Pulmonary artery endothelial cell (primary cell): Measurements from ENCODE around the gene CHODL. TPM values are rescaled to one million over a fixed set of nuclear protein-coding genes. Genes with fewer than 3 reads are reported as not detected.

Experiments used
- DNase-seq: peaks from one replicate; pipeline ENCODE4 v3.0.0-alpha.2; 2011; ENCODE audit warnings: low read depth, low spot score
- total RNA-seq: library from RNA; depleted of rRNA; stranded (reverse); fragments of >200 nt; gene quantifications from 2 replicates; pipeline ENCODE4 v1.2.3, GENCODE V29; 2014

The CHODL gene, protein sequence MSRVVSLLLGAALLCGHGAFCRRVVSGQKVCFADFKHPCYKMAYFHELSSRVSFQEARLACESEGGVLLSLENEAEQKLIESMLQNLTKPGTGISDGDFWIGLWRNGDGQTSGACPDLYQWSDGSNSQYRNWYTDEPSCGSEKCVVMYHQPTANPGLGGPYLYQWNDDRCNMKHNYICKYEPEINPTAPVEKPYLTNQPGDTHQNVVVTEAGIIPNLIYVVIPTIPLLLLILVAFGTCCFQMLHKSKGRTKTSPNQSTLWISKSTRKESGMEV
- total RNA-seq, result 0.07 TPM in 1 of 2 replicates, not detected in the other

DNA sequence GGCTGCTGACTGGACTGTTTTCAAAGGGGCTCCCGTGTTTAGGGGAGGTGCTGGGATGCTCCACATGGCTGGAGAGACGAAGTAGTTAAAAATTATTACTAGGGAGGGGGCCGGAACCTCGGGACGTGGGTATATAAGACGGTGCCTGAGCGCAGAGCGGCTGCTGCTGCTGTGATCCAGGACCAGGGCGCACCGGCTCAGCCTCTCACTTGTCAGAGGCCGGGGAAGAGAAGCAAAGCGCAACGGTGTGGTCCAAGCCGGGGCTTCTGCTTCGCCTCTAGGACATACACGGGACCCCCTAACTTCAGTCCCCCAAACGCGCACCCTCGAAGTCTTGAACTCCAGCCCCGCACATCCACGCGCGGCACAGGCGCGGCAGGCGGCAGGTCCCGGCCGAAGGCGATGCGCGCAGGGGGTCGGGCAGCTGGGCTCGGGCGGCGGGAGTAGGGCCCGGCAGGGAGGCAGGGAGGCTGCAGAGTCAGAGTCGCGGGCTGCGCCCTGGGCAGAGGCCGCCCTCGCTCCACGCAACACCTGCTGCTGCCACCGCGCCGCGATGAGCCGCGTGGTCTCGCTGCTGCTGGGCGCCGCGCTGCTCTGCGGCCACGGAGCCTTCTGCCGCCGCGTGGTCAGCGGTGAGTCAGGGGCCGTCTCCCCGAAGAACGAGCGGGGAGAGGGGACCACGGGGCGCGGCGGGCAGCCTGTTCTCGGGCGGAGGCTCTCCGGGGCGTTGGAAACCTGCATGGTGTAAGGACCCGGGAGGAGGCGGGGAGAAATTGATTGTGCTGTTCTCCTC lies at the start of gene CHODL:
Gene CHODL (plus strand): TSS at position 163 of the 793 bp plus-strand sequence. CDS start 391 bp downstream, at position 554.
- no peak for DNase-seq

DNA sequence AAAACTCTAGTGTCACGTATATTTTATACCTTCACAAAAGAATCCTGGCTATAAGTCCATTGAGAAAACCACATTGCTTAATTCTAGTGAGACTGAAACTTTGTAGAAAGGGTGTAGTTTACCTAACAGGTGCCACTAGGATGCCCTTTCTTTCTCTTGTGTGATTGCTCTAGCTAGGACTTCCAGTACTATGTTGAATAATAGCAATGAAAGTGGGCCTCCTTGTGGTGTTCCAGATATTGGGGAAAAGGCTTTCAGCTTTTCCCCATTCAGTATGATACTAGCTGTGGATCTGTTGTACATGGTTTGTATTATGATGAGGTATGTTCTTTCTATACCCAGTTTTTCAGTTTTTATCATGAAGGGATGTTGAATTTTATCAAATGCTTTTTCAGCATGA lies 39.7 kb upstream of the CHODL start:
- DNase-seq, result no peak

DNA sequence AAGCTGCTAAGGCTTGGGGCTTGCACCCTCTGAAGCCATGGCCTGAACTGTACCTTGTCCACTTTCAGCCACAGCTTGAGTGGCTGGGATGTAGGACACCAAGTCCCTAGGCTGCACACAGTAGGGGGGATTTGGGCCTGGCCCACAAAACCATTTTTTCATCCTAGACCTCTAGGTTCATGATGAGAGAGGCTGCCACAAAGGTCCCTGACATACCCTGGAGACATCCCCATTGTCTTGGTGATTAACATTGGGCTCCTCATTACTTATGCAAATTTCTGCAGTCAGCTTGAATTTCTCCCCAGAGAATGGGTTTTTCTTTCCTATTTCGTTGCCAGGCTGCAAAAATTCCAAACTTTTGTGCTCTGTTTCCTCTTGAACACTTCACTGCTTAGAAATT lies 26.3 kb upstream of the CHODL start:
- DNase-seq, result no peak

DNA sequence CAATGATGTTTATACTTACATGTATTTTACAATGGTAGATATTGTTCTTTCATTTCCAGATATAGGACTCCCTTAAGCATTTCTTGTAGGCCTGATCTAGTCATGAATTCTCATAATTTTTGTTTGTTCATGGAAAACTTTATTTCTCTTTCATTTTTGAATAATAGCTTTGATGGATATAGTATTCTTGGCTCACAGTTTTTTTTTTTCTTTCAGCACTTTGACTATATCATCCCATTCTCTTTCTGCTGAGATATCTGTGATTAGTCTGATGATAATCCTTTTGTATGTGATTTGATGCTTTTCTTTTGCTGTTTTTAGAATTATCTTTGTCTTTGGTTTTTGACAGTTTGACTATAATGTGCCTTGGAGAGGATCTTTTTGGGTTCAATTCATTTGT lies 24.1 kb upstream of the CHODL start:
- DNase-seq, result no peak

DNA sequence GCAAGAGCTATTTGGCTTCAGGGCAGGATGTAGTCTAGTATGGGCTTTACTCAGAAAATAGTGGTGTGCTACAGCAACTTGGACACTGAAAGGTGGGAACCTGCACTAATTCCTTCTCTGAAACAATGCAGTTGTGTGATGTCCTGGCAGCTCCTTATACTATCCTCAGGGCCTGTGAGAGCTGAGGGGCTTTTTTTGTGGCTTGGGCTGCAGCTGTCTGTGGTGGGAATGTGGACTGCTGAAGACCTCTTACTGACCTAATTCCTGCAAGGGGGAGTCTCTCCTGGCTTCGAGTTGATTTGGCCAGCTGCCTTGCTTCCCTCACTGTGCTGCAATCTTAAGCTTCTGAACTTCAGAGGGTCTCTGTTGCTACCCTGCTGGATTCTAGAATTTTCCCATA lies 22.3 kb upstream of the CHODL start:
- no peak for DNase-seq

DNA sequence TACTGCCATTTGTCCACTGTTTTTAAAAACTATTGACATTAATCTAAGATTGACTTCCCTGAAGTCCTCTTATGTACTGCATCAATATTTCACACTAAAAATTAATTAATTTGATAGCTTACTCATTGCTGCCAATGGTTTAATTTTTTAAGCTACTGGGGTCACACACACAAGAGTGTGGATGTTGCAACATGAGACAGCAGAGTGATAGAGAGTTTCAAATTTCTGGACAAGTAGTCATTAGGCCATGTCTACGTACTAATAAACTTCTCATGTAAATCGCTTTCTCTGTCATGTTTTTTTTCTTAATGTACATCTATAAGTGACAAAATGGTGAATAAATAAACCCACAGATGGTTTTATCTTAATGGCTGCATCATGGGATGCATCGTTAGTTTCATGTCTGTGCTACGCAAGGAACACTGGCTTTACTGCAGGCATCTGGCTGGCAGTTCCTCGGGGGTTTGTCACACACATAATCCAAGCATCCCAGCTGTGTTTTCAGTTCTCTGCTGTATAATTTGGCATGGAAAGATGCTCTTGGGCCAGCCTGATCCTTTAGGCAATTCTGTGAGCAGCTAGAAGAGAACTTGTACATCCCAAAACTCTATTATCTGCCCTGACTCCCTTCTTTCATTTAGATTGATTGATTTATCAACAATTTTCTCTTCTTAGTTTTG lies 16.4 kb upstream of the CHODL start:
- no peak for DNase-seq

DNA sequence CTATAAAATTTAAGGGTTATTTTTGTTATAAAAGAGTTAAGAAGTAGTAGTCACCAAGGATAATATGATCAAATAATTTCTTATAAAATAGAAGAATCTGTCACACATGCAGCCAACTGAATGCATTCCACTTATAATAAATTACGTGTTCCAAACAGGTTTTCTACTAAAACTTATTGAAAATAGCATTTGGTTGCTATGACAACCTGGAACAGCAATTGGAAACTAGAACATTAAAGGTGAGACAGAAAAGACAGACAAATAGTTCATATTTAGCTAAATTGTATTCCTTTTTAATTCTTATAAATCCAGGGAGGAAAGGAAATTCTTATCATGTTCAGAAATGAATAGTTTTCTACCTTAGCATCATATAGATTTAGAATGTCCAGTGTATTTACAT lies 9.1 kb upstream of the CHODL start:
- no peak for DNase-seq

DNA sequence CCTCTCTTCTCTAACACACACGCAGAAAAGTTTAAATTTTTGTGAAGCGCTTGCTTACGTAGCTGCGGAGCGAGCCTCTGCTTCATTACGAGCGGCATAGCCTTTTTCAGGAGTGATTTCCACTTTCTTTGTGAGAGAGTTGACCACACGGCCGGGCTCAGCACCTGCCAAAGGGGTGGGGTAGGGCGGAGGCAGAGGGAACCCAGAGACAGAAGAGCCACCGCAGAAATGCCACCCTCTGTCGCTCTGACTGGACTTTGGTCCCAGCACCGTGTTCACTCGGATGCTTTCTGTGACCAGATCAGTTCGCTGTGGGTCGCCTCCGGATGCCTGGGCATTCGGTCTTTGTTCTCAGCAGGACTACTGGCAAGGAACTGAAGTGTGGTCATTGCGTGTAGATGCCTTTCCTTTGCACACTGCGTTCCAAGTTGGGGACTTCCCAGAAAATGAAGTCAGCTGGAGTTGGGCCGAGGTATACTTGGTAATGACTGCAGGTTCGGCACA lies 883 bp downstream of the CHODL start:
- DNase-seq, result no peak

DNA sequence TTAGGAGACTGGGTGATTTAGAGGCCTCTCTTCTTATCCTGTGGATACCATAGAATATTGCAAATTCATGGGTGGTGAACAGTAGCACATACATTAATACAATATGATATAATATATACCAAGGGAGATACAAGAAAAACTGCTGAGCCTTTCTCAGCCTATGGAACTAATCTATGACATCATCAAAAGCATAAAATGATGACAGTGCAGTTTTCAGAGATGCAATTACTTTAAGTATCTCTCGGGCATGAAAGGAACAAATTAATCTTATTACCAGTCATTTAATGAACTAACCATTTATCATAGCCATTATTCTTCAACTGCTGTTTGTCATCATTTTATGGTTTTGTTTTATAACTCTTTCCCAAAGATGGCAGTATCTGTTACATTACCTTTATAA lies 3.5 kb downstream of the CHODL start:
- DNase-seq, result no peak

DNA sequence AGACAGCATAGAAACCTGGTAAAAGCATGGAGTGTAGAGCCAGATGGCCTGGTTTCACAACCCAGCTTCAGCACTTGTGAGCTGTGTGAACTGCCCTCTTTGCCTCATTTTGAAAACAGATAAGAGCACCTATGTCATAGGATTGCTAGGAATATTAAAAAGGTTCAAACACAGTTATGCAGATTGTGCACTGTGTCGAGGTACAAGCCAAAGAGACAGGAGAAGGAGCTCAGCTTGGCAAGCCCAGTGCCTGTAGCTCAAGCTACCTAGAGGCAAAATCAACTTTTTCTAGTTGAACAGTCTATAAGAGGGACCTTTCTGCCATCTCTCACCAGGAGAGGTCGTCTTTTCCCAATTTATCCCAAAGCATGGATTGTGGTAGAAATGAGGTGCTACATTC lies 5.0 kb downstream of the CHODL start:
- no peak for DNase-seq

DNA sequence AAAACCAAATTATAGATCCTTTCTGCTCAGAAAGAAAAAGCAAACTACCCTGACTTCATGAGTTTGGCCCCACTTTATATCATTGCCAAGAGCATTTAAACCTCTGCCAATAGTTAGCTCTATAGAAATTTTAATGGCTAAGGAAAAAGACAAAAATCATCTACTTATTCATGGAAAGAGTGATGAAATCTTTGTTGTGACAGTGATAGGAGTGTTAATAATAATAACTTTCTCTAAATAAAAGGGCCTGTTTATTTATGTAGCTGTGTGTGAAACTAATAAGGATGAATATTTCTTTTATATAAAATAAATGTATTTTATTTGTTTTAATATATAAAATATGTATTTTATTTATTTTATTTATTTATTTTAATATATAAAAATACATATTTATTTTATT lies 6.4 kb downstream of the CHODL start:
- DNase-seq, result no peak

DNA sequence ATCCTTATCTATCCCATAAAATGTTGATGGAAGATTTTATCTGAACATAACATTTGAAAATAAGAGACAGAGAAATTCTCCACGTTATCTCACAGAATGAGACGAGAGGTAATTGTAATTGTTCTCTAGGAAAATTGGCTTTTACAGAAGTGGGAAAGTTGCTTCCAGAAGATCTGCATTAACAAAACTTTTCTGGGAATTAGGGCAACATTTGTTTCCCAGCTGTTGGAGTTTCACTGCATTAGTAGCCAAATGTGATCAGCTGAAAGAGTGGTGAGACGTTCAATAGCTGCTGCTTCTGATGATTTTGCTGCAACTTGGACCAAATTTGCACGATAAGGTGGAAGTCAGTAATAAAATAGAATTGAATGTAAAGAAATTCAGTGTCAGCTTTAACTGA lies 7.6 kb downstream of the CHODL start:
- DNase-seq, result no peak

DNA sequence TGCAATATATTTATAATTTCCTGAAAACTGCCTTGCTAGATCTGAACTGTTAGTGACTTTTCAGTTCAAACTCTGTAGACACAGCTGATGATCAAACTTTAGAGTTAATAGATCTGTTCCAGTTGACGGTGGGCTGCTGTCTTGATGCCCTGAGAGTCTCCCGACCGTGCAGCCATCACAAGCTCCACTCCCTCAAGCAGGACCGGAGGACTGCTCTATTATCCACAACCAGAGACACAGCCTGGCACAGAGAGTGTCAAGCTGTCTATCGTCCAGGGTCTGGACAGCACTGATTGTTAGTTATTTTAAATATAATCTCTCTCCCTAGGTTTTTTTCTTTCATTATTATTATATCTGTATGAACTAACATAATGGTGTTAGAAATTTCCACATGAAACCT lies 8.0 kb downstream of the CHODL start:
- no peak for DNase-seq

DNA sequence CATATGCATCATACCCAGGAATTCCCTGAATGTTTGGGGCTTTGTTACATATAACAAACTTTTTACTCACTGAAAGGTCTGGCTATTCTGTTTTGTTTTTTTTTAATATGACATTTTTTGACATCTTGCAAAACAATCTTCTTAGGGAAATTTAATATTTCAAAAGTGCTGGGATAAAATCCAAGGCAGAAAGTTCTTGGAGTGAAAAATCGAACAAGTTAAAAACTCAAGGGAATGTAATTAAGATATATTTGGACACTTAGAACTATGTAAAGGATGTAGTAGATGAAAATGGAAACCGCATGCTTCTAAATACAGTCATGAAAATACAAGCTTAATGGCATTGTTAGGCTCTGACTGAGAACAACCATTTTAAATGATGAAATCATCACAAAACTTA lies 8.6 kb downstream of the CHODL start:
- no peak for DNase-seq

DNA sequence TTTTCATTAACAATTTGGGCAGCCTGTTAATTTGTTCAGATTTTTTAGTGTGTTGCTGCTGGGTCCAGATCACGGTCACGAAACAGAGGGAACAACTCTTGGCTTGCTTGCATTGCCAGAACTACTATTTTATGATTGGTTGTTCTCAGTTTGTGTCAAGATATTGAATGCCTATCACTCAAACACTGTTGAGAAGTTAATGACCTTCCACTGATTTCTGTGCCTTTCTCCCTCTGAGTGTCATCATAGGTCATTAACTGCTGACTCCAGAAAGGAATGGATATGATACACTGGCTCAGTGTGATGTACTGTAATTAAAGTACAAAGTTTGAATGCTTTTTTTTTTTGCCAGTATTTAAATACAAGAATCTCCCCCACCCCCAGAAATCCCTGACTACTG lies 9.2 kb downstream of the CHODL start:
- no peak for DNase-seq

DNA sequence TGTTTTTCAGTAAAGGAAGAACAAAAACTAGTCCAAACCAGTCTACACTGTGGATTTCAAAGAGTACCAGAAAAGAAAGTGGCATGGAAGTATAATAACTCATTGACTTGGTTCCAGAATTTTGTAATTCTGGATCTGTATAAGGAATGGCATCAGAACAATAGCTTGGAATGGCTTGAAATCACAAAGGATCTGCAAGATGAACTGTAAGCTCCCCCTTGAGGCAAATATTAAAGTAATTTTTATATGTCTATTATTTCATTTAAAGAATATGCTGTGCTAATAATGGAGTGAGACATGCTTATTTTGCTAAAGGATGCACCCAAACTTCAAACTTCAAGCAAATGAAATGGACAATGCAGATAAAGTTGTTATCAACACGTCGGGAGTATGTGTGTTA lies 21.3 kb downstream of the CHODL start:
- no peak for DNase-seq

DNA sequence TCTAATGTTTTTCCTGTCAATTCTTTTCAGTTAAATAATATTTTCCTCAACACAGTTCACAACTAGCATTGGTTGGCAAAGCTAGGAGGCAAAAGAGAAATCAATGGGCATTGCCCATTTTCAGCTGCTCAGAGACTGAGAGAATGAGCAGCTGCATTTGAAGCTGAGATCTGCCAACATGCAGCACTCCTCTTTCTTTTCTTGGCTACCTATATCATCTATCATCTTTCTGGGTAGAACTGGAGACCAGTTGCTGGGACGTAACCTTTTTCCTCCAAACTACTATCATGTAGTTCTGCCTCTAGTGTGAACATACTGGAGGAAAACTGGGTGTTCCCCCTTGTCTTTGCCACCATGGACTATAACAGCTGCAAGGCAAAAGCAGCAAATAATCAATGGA lies 22.9 kb downstream of the CHODL start:
- DNase-seq, result no peak

DNA sequence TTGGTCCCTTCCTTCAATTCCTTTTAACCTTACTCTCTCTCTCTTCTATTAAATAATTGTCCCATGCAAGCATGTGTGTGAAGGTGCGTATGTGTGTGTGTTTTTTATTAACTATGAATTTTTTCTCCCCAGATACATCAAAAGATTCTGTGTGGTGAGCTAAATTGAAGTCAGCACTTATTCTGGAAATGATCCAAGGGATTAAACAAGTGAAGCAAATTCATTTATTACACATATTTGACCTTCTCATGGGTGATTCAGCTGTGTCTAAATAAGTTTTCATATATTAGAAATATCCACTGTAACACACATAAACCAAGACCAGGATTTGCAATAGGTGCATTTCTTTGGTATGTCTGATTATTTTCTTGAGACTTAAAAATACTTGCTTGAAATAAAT lies 24.3 kb downstream of the CHODL start:
- no peak for DNase-seq

DNA sequence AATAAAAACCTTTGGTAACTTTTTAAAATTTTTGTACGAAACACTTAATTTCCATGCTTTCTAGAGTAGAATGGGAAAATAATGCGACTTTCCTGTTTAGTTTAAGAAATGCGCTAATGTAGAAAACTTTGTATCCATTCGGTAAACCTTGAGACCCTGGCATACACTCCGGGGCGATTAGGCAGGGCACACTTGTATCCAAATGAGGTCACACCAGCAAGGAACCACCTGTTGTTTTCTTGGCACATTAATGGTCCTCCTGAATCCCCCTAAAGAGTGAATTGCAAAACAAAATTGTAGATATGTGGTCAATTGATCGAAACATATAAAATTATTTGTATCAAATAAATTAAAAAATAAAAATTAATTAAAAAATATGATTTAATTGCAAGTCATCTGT lies 25.2 kb downstream of the CHODL start:
- no peak for DNase-seq

DNA sequence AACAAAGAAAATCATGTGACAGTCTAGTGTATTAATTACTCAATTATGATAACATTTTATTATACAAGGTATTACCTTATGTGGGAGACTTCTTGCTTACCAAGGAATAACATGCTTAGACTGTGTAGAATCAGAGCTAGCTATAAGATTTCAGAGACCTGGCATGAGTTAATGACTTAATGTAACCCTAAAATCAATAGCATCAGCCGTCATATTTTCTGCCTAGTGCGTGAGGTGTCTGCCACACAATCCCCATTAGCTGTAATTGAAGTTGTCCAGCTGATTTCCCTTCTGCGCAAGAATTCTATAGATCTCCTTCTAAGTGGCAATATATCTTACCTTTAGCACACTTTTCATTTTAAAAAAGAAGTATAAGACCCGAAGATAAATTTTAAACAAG lies 28.8 kb downstream of the CHODL start:
- DNase-seq, result no peak

DNA sequence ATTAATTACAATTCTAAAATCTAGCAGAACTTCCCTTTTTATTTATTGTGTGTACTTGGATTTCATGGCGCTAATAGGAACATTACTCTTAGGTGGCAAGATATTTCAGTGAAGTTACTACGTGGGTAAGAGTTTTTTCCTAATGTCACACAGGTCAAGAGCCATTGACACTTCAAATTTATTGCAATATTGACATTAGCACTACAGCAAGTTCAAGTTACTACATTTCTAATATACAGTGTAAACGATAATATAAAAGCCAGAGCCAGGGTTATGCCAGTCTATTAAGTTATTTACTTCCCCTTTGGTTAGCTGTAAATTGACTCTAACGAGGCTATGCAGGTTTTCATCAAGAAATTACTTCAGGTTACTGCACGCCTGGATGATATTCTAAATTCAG lies 29.7 kb downstream of the CHODL start:
- DNase-seq, result no peak

DNA sequence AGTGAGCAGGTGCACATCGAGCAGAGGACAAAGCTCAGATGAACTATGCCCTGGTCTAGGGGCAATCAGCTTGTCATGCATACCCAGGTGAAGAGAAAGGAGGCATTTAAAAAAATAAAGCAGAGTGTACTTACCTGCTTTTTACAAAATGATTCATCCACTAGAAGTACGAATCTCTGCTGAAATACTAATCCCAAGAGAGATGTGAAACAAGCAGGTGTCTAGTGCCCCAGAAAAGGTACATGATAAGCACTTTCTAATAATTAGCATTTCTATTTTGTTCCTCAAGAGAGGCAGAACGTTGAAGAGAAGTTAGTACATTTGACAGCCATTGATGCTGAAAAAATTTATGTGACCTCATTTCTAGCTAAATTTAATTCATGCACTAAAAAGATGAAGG lies 31.1 kb downstream of the CHODL start:
- DNase-seq, result no peak
